ENCODE measurements around the gene CHST14. TPM values are rescaled to one million over a fixed set of nuclear protein-coding genes. Genes with fewer than 3 reads are reported as not detected.

CHST14 gene
- total RNA-seq, 1 donor from 2014 or later, result 3.9 TPM

- DNase-seq, result no peak
- TF ChIP-seq CTCF (IDR thresholded peaks at IDR 0.05; ENCODE audit: partially characterized antibody, unreplicated experiment), result no peak
- Mint-ChIP-seq H3K27me3 (ENCODE audit: unreplicated experiment) (peaks cover 7% of the 10 kb centered on the region), H3K36me3 (ENCODE audit: unreplicated experiment) (no peaks in the 10 kb centered on the region), H3K9me3 (ENCODE audit: unreplicated experiment) (peaks cover 9% of the 10 kb centered on the region), H3K4me3 (ENCODE audit: unreplicated experiment) (peak overlapping the region; percentile 97), H3K4me1 (ENCODE audit: low read depth, unreplicated experiment) (peaks cover 22% of the 10 kb centered on the region), H3K27ac (ENCODE audit: unreplicated experiment) (no peak overlapping the region)
Observed at GRCh38 chr15:40438712-40439111, 32.1 kb upstream of the CHST14 start.

- Mint-ChIP-seq H3K9me3 (ENCODE audit: unreplicated experiment) (peaks cover 9% of the 10 kb centered on the region), H3K27me3 (ENCODE audit: unreplicated experiment) (peaks cover 7% of the 10 kb centered on the region), H3K4me1 (ENCODE audit: low read depth, unreplicated experiment) (peaks cover 29% of the 10 kb centered on the region), H3K27ac (ENCODE audit: unreplicated experiment) (peak overlapping the region; percentile 91), H3K4me3 (ENCODE audit: unreplicated experiment) (peak overlapping the region; percentile 97), H3K36me3 (ENCODE audit: unreplicated experiment) (no peaks in the 10 kb centered on the region)
- DNase-seq, result peak; percentile 44
- no peak for TF ChIP-seq CTCF (IDR thresholded peaks at IDR 0.05; ENCODE audit: partially characterized antibody, unreplicated experiment)
Observed at GRCh38 chr15:40439461-40439959, 31.3 kb upstream of the CHST14 start.

GRCh38 chr15:40439960-40440742, 30.6 kb upstream of the CHST14 start:
- peak; percentile 50 for DNase-seq
- Mint-ChIP-seq H3K4me1 (ENCODE audit: low read depth, unreplicated experiment) (peaks cover 33% of the 10 kb centered on the region), H3K36me3 (ENCODE audit: unreplicated experiment) (no peaks in the 10 kb centered on the region), H3K27ac (ENCODE audit: unreplicated experiment) (peak overlapping the region; percentile 91), H3K27me3 (ENCODE audit: unreplicated experiment) (peaks cover 7% of the 10 kb centered on the region), H3K9me3 (ENCODE audit: unreplicated experiment) (peaks cover 9% of the 10 kb centered on the region), H3K4me3 (ENCODE audit: unreplicated experiment) (peak overlapping the region; percentile 97)
- no peak for TF ChIP-seq CTCF (IDR thresholded peaks at IDR 0.05; ENCODE audit: partially characterized antibody, unreplicated experiment)

- peak; percentile 99 for DNase-seq
- Mint-ChIP-seq H3K9me3 (ENCODE audit: unreplicated experiment) (peaks cover 10% of the 10 kb centered on the region), H3K4me3 (ENCODE audit: unreplicated experiment) (peak within 1 kb of the TSS; percentile 97), H3K36me3 (ENCODE audit: unreplicated experiment) (no peaks in the 10 kb centered on the region), H3K4me1 (ENCODE audit: low read depth, unreplicated experiment) (peaks cover 31% of the 10 kb centered on the region), H3K27ac (ENCODE audit: unreplicated experiment) (peak within 1 kb of the TSS; percentile 91), H3K27me3 (ENCODE audit: unreplicated experiment) (peaks cover 5% of the 10 kb centered on the region)
- no peak for TF ChIP-seq CTCF (IDR thresholded peaks at IDR 0.05; ENCODE audit: partially characterized antibody, unreplicated experiment)
Observed at GRCh38 chr15:40440743-40441564, 29.8 kb upstream of the CHST14 start, which contains the start of gene BAHD1. Gene BAHD1 (plus strand): TSS chr15:40440953. CDS start chr15:40458465, 17,512 bp downstream.
